Activated T-cell treated with anti-CD3 and anti-CD28 coated beads for 48 hours (primary cell): ENCODE results near the gene WDR93.

Source experiments
- DNase-seq: peaks from one replicate; pipeline ENCODE4 v3.0.0-alpha.2; 2020; ENCODE audit warnings: low read depth

WDR93 gene

GRCh38 chr15:89790661-89791060, 100.0 kb downstream of the WDR93 start:
- no peak for DNase-seq

DNA sequence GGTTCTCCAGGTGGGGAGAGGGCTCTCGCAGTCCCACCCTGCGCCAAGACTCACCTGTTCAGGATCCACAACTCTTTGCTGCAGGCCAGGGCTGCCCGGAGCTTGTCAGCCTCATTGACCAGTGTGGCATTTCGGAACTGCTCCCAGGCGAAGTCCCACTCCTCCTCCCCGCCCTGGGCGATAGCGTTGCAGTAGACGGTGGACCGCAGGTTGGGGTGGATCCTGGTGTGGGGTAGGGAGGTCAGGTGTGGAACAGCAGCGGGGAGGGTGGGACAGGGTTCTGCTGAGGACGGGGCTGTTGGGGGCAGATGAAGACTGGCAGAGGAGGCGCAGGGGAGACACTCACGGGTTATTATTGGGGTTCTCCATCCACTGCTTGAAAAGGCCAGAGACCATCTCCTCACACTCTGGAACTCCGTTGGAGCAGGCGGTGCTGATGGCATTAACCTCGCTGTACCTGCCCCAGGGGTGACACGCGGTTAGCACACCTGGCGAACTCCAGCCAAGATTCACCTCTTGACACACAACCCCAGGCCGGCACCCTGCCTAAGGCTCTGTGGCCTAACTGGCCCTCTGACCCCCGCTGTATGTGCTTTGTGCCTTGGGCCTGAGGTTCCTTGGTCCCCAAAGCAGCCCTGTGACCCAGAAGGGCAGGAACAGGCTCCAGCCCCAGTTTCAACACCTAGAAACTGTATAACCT, 101.6 kb downstream of the WDR93 start:
- no peak for DNase-seq
